CD4-positive, alpha-beta memory T cell (primary cell): ENCODE measurements around the gene PPIP5K1. TPM values are rescaled to one million over a fixed set of nuclear protein-coding genes. Genes with fewer than 3 reads are reported as not detected.
A peak's percentile ranks its signal among the peaks of the same experiment; 100 is the strongest.

ENCODE experiments used
- CTCF ChIA-PET: fragments of 350-600 bp; sonication (Branson Sonifier 250); formaldehyde crosslinking; loops from one replicate; lab custom pipeline; 2021; ENCODE audit warnings: inconsistent platforms; ENCODE audit not compliant: partially characterized antibody; lab: Charles Lee
- POLR2A ChIA-PET: fragments of 350-600 bp; sonication (Branson Sonifier 250); formaldehyde crosslinking; loops from one replicate; lab custom pipeline; 2021; ENCODE audit not compliant: partially characterized antibody; lab: Charles Lee
- DNase-seq, 5 donors: peaks; one replicate each; pipeline versions ENCODE4 v3.0.0 to v3.0.0-alpha.2; 2020 to 2022; ENCODE audit warnings: mixed read lengths in 1 of 5
- H3K27ac ChIP-seq: one replicate; pipeline ENCODE4 v1.7.0; 2013; ENCODE audit warnings: low read depth, low read length
- H3K27me3 ChIP-seq: 2 replicates; pipeline ENCODE4 v1.7.0; 2013; ENCODE audit warnings: mild to moderate bottlenecking, low read length, moderate library complexity; ENCODE audit not compliant: insufficient read depth
- H3K36me3 ChIP-seq: 2 replicates; pipeline ENCODE4 v1.7.0; 2013; ENCODE audit warnings: mild to moderate bottlenecking, low read length, moderate library complexity; ENCODE audit not compliant: insufficient read depth
- H3K4me1 ChIP-seq: 2 replicates; pipeline ENCODE4 v1.7.0; 2013; ENCODE audit warnings: mild to moderate bottlenecking, low read length, moderate library complexity; ENCODE audit not compliant: insufficient read depth
- H3K4me3 ChIP-seq, 2 donors: one replicate each; pipeline ENCODE4 v1.7.0; 2013; ENCODE audit warnings: low read length in 2 of 2, mild to moderate bottlenecking in 1 of 2
- H3K9me3 ChIP-seq, 2 donors: one replicate each; pipeline ENCODE4 v1.7.0; 2013; ENCODE audit warnings: low read length in 2 of 2, control low read depth in 1 of 2; ENCODE audit not compliant: control insufficient read depth in 1 of 2
- H3K27ac Mint-ChIP-seq, 7 donors: one replicate each; pipeline ENCODE4 v1.8.0; 2020 to 2021; ENCODE audit warnings: mixed read lengths in 7 of 7, mild to moderate bottlenecking in 6 of 7, inconsistent platforms in 3 of 7, moderate library complexity in 3 of 7
- H3K27me3 Mint-ChIP-seq, 2 donors: one replicate each; pipeline ENCODE4 v1.8.0; 2020 to 2021; ENCODE audit warnings: mixed read lengths in 2 of 2
- H3K36me3 Mint-ChIP-seq, 2 donors: one replicate each; pipeline ENCODE4 v1.8.0; 2020 to 2021; ENCODE audit warnings: mixed read lengths in 2 of 2, inconsistent platforms in 1 of 2, mild to moderate bottlenecking in 1 of 2
- H3K4me1 Mint-ChIP-seq, 4 donors: one replicate each; pipeline ENCODE4 v1.8.0; 2020 to 2021; ENCODE audit warnings: mixed read lengths in 4 of 4, mild to moderate bottlenecking in 1 of 4
- H3K4me3 Mint-ChIP-seq, 8 donors: one replicate each; pipeline ENCODE4 v1.8.0; 2020 to 2021; ENCODE audit warnings: mixed read lengths in 8 of 8, mild to moderate bottlenecking in 7 of 8, moderate library complexity in 6 of 8, inconsistent platforms in 3 of 8
- H3K9me3 Mint-ChIP-seq, 8 donors: one replicate each; pipeline ENCODE4 v1.8.0; 2020 to 2021; ENCODE audit warnings: mixed read lengths in 8 of 8, mild to moderate bottlenecking in 5 of 8, inconsistent platforms in 3 of 8, moderate library complexity in 1 of 8
- intact Hi-C: fragments of 100-400 bp; cut with micrococcal nuclease; formaldehyde crosslinking; loops from one replicate; pipeline ENCODE4 v1.15.1; 2023
- polyA plus RNA-seq, 2 donors: library from polyadenylated mRNA; unstranded; fragments of 300-500 nt; fragmentation: Illumina TruSeq; gene quantifications; one replicate each; pipeline ENCODE4 v1.2.3, GENCODE V29; 2021
- total RNA-seq, 2 experiments: library from RNA; stranded (reverse); gene quantifications; one replicate each; pipeline ENCODE4 v1.2.3, GENCODE V29; 2021

The PPIP5K1 gene
- total and polyA plus RNA-seq, 4 experiments from 2014 or later = 4.4 to 66.6 (median 31.3) TPM

DNA sequence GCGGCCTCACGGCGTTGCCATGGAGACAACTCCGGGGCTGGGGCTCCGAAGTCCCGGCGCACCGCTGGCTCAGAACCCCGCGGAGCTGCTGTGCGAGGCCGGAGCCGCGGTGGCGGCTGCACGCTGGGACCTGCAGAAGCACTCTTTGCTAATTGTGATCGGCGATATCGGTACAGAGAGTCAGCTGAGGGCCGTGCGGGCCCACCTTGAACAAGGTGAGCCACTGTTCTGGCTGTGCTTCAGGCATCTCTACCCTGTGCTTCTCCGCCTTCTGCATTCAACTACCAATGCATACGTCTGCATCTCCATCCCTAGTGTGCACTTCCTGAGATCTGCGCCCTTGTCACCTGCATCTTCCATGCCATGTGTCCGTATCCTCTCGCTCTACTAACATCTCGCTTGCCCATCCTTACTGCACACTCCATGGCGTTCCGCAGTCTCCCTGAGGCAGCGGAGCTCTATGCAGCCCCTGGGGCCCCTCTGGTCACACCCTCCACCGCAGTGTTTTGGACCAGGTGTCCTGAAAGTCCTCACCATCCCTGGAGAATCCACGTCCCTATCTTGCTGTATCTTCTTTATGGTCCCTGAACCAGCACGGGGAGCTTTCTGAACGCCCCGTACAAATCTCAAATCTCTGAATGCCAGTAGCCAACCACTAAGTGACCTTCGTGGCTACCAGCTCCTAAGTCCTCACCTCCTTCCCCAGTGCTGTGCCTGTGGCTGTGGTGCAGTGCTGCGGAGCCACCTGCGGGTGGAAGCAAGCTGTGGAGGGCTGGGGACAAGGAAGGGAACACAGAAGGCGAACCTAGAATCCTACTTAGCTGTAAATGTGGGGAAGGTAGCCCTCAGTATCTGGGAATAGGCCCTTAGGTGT lies 78.8 kb downstream of the PPIP5K1 start:
- no peaks in the 10 kb centered on the region for H3K36me3 ChIP-seq
- H3K9me3 ChIP-seq = no peaks in the 10 kb centered on the region
- H3K9me3 Mint-ChIP-seq = no peaks in the 10 kb centered on the region
- H3K36me3 Mint-ChIP-seq = peaks cover 0 to 6% of the 10 kb centered on the region in 2 donors
- no peaks in the 10 kb centered on the region for H3K27me3 Mint-ChIP-seq
- peak overlapping the region; percentile 92 to 98 (median 95) for H3K4me3 Mint-ChIP-seq
- H3K27me3 ChIP-seq = no peaks in the 10 kb centered on the region
- peak in 3 of 5 donors; percentile 20 to 22 (median 20) for DNase-seq
- intact Hi-C loops = loop anchor here (5.0 to 10.0 kb wide), 3 partner anchors 134 to 314 kb away; partner anchors contain the start of genes MFAP1, PDIA3 and WDR76
- peaks cover 23 to 48% (median 38%) of the 10 kb centered on the region in 4 donors for H3K4me1 Mint-ChIP-seq
- peak overlapping the region; percentile 50 to 99 (median 97) for H3K27ac Mint-ChIP-seq
- ChIA-PET CTCF (interaction anchor here (0.6 to 7.7 kb wide), 11 partner anchors 11 to 138 kb away, joined by 3 to 252 read pairs (median 4); partner anchors contain the start of gene TP53BP1), POLR2A (interaction anchor here (0.6 to 5.4 kb wide), 21 partner anchors 10 to 1687 kb away, joined by 3 to 97 read pairs (median 4); partner anchors contain the start of genes ELL3, GANC, HYPK and LCMT2)
- peak overlapping the region; percentile 52 for H3K27ac ChIP-seq
- peak overlapping the region; percentile 57 to 86 for H3K4me3 ChIP-seq
- H3K4me1 ChIP-seq = peaks cover 40% of the 10 kb centered on the region

- Histone ChIP-seq H3K9me3 (no peaks in the 10 kb centered on the region), H3K27ac (peak overlapping the region; percentile 71), H3K27me3 (no peaks in the 10 kb centered on the region), H3K36me3 (no peaks in the 10 kb centered on the region), H3K4me3 (peak overlapping the region; percentile 86 to 87), H3K4me1 (peaks cover 40% of the 10 kb centered on the region)
- intact Hi-C loops = loop anchor here (1.0 to 10.0 kb wide), 6 partner anchors 17 to 314 kb away; partner anchors contain the start of genes LCMT2, MFAP1, PDIA3 and TP53BP1
- H3K4me3 Mint-ChIP-seq = peak overlapping the region; percentile 92 to 98 (median 95)
- peak overlapping the region; percentile 96 to 99 (median 97) for H3K27ac Mint-ChIP-seq
- CTCF ChIA-PET = interaction anchor here (0.8 to 7.7 kb wide), 8 partner anchors 10 to 134 kb away, joined by 3 to 252 read pairs (median 4); partner anchors contain the start of gene TP53BP1
- H3K9me3 Mint-ChIP-seq = no peaks in the 10 kb centered on the region
- H3K4me1 Mint-ChIP-seq = peaks cover 23 to 48% (median 38%) of the 10 kb centered on the region in 4 donors
- no peaks in the 10 kb centered on the region for H3K27me3 Mint-ChIP-seq
- peak; percentile 96 to 98 (median 97) for DNase-seq
- peaks cover 0 to 6% of the 10 kb centered on the region in 2 donors for H3K36me3 Mint-ChIP-seq
- POLR2A ChIA-PET = interaction anchor here (0.6 to 5.4 kb wide), 22 partner anchors 9 to 1688 kb away, joined by 3 to 97 read pairs (median 4); partner anchors contain the start of genes ELL3, GANC, HYPK and LCMT2
Observed at GRCh38 chr15:43510200-43511011, 79.6 kb downstream of the PPIP5K1 start.

GRCh38 chr15:43509660-43510199 lies 80.3 kb downstream of the PPIP5K1 start:
- H3K4me3 Mint-ChIP-seq = peak overlapping the region; percentile 92 to 98 (median 95)
- Histone ChIP-seq H3K9me3 (no peaks in the 10 kb centered on the region), H3K4me1 (peaks cover 40% of the 10 kb centered on the region), H3K27ac (peak overlapping the region; percentile 71), H3K36me3 (no peaks in the 10 kb centered on the region), H3K4me3 (peak overlapping the region in 1 of 2 donors; percentile 86), H3K27me3 (no peaks in the 10 kb centered on the region)
- H3K9me3 Mint-ChIP-seq = no peaks in the 10 kb centered on the region
- H3K27me3 Mint-ChIP-seq = no peaks in the 10 kb centered on the region
- H3K27ac Mint-ChIP-seq = peak overlapping the region; percentile 96 to 99 (median 97)
- CTCF ChIA-PET = interaction anchor here (6.1 to 7.7 kb wide), 2 partner anchors 19 to 69 kb away, joined by 58 to 252 read pairs; partner anchors contain the start of gene TP53BP1
- POLR2A ChIA-PET = interaction anchor here (0.8 to 5.4 kb wide), 11 partner anchors 17 to 1237 kb away, joined by 3 to 97 read pairs (median 6); partner anchors contain the start of genes ELL3, GANC, TMEM87A and TP53BP1
- intact Hi-C loops = loop anchor here (1.0 to 10.0 kb wide), 6 partner anchors 16 to 315 kb away; partner anchors contain the start of genes LCMT2, MFAP1, PDIA3 and TP53BP1
- no peak for DNase-seq
- peaks cover 0 to 6% of the 10 kb centered on the region in 2 donors for H3K36me3 Mint-ChIP-seq
- peaks cover 23 to 47% (median 38%) of the 10 kb centered on the region in 4 donors for H3K4me1 Mint-ChIP-seq

- peaks cover 21 to 41% (median 33%) of the 10 kb centered on the region in 4 donors for H3K4me1 Mint-ChIP-seq
- H3K27ac Mint-ChIP-seq = peak overlapping the region; percentile 96 to 99 (median 97)
- Histone ChIP-seq H3K9me3 (no peaks in the 10 kb centered on the region), H3K27ac (no peak overlapping the region), H3K36me3 (no peaks in the 10 kb centered on the region), H3K27me3 (no peaks in the 10 kb centered on the region), H3K4me3 (no peak overlapping the region), H3K4me1 (peaks cover 35% of the 10 kb centered on the region)
- H3K4me3 Mint-ChIP-seq = peak overlapping the region; percentile 92 to 98 (median 95)
- DNase-seq = no peak
- POLR2A ChIA-PET = no interaction called here
- intact Hi-C loops = no loop called here
- peaks cover 0 to 6% of the 10 kb centered on the region in 2 donors for H3K36me3 Mint-ChIP-seq
- no peaks in the 10 kb centered on the region for H3K27me3 Mint-ChIP-seq
- CTCF ChIA-PET = interaction anchor here (7.7 kb wide), 1 partner anchor 19 kb away, joined by 252 read pairs; the partner anchor contains the start of gene TP53BP1
- H3K9me3 Mint-ChIP-seq = no peaks in the 10 kb centered on the region
Observed at GRCh38 chr15:43508991-43509659, 80.9 kb downstream of the PPIP5K1 start.

DNA sequence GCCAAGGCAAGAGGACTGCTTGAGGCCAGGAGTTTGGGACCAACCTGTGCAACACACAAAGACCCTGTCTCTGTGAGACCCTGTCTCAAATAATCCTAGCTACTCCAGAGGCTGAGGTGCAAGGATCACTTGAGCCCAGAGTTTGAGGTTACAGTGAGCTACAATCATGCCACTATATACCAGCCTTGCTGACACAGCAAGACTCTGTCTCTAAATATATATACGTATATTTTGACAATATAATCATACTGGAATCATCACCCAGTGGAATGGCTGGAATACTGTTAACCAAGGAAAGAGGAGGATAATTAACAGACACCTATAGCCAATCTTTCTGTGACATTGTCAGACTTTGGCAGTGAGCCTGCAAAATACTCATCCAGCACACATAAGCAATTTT lies 81.6 kb downstream of the PPIP5K1 start:
- Mint-ChIP-seq H3K4me3 (peak overlapping the region in 2 of 8 donors; percentile 21 to 24), H3K9me3 (no peaks in the 10 kb centered on the region), H3K27me3 (no peaks in the 10 kb centered on the region), H3K36me3 (peaks cover 3 to 6% of the 10 kb centered on the region in 2 donors), H3K4me1 (peaks cover 16 to 34% (median 27%) of the 10 kb centered on the region in 4 donors), H3K27ac (peak overlapping the region in 2 of 7 donors; percentile 30 to 42)
- Histone ChIP-seq H3K9me3 (no peaks in the 10 kb centered on the region), H3K27me3 (no peaks in the 10 kb centered on the region), H3K4me1 (peaks cover 28% of the 10 kb centered on the region), H3K4me3 (no peak overlapping the region), H3K36me3 (no peaks in the 10 kb centered on the region), H3K27ac (no peak overlapping the region)
- ChIA-PET POLR2A (no interaction called here), CTCF (no interaction called here)
- intact Hi-C loops = no loop called here
- no peak for DNase-seq

GRCh38 chr15:43505738-43506137 lies 84.3 kb downstream of the PPIP5K1 start:
- intact Hi-C loops = no loop called here
- H3K27me3 Mint-ChIP-seq = no peaks in the 10 kb centered on the region
- CTCF ChIA-PET = interaction anchor here (1.0 to 1.8 kb wide), 2 partner anchors 9 to 12 kb away, joined by 3 to 9 read pairs; partner anchors contain the start of gene TP53BP1

More at GRCh38 chr15:43505738-43506137, 84.3 kb downstream of the PPIP5K1 start:
- peaks cover 3 to 6% of the 10 kb centered on the region in 2 donors for H3K36me3 Mint-ChIP-seq
- H3K4me3 Mint-ChIP-seq = no peak overlapping the region
- DNase-seq = no peak
- no peak overlapping the region for H3K4me3 ChIP-seq
- H3K27ac Mint-ChIP-seq = peak overlapping the region in 1 of 7 donors; percentile 12
- H3K4me1 Mint-ChIP-seq = peaks cover 9 to 23% (median 16%) of the 10 kb centered on the region in 4 donors
- no peaks in the 10 kb centered on the region for H3K36me3 ChIP-seq
- no peak overlapping the region for H3K27ac ChIP-seq
- H3K9me3 Mint-ChIP-seq = no peaks in the 10 kb centered on the region
- POLR2A ChIA-PET = interaction anchor here (1.2 kb wide), 1 partner anchor 13 kb away, joined by 5 read pairs; the partner anchor contains the start of gene TP53BP1
- no peaks in the 10 kb centered on the region for H3K9me3 ChIP-seq
- H3K4me1 ChIP-seq = peaks cover 17% of the 10 kb centered on the region
- H3K27me3 ChIP-seq = no peaks in the 10 kb centered on the region
